ENCODE results near the gene IGSF21.

DNA sequence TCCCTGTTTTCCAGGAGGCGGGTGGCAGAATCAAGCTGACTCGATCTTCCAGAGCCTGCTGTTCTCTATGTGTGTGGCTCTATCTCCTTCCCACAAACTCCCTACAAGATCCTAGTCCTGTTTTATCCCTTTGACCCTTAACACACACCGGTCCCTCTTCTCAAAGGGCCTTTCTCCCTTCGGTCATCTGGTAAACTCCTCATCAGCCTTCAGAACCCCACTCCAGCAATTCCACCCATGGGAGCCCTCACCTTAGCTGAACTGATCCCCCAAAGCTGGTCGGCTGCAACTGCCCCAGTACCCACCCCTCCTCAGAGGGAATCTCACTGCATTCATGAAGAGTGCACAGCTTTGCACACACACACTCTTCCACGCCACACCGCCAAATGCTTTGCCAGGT is 184.9 kb downstream of the IGSF21 start:
- TF ChIP-seq, protein P1, sequence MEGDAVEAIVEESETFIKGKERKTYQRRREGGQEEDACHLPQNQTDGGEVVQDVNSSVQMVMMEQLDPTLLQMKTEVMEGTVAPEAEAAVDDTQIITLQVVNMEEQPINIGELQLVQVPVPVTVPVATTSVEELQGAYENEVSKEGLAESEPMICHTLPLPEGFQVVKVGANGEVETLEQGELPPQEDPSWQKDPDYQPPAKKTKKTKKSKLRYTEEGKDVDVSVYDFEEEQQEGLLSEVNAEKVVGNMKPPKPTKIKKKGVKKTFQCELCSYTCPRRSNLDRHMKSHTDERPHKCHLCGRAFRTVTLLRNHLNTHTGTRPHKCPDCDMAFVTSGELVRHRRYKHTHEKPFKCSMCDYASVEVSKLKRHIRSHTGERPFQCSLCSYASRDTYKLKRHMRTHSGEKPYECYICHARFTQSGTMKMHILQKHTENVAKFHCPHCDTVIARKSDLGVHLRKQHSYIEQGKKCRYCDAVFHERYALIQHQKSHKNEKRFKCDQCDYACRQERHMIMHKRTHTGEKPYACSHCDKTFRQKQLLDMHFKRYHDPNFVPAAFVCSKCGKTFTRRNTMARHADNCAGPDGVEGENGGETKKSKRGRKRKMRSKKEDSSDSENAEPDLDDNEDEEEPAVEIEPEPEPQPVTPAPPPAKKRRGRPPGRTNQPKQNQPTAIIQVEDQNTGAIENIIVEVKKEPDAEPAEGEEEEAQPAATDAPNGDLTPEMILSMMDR (IDR thresholded peaks at IDR 0.05), result no peak
- TF ChIP-seq JAZF1 (CRISPR knock-in tag; IDR thresholded peaks at IDR 0.05), result no peak
- TF ChIP-seq IRF1 (CRISPR knock-in tag; IDR thresholded peaks at IDR 0.05), result no peak
- TF ChIP-seq, protein P2, sequence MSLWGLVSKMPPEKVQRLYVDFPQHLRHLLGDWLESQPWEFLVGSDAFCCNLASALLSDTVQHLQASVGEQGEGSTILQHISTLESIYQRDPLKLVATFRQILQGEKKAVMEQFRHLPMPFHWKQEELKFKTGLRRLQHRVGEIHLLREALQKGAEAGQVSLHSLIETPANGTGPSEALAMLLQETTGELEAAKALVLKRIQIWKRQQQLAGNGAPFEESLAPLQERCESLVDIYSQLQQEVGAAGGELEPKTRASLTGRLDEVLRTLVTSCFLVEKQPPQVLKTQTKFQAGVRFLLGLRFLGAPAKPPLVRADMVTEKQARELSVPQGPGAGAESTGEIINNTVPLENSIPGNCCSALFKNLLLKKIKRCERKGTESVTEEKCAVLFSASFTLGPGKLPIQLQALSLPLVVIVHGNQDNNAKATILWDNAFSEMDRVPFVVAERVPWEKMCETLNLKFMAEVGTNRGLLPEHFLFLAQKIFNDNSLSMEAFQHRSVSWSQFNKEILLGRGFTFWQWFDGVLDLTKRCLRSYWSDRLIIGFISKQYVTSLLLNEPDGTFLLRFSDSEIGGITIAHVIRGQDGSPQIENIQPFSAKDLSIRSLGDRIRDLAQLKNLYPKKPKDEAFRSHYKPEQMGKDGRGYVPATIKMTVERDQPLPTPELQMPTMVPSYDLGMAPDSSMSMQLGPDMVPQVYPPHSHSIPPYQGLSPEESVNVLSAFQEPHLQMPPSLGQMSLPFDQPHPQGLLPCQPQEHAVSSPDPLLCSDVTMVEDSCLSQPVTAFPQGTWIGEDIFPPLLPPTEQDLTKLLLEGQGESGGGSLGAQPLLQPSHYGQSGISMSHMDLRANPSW (CRISPR knock-in tag; conservative IDR thresholded peaks at IDR 0.05; ENCODE audit: low read depth), result no peak
- TF ChIP-seq SP1 (CRISPR knock-in tag; conservative IDR thresholded peaks at IDR 0.05), result no peak
- TF ChIP-seq, protein P3, sequence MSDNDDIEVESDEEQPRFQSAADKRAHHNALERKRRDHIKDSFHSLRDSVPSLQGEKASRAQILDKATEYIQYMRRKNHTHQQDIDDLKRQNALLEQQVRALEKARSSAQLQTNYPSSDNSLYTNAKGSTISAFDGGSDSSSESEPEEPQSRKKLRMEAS (CRISPR knock-in tag; IDR thresholded peaks at IDR 0.05), result no peak
- no peak for TF ChIP-seq JUN (CRISPR knock-in tag; IDR thresholded peaks at IDR 0.05)
- TF ChIP-seq USF2 (CRISPR knock-in tag; IDR thresholded peaks at IDR 0.05), result no peak
- TF ChIP-seq, protein P4, sequence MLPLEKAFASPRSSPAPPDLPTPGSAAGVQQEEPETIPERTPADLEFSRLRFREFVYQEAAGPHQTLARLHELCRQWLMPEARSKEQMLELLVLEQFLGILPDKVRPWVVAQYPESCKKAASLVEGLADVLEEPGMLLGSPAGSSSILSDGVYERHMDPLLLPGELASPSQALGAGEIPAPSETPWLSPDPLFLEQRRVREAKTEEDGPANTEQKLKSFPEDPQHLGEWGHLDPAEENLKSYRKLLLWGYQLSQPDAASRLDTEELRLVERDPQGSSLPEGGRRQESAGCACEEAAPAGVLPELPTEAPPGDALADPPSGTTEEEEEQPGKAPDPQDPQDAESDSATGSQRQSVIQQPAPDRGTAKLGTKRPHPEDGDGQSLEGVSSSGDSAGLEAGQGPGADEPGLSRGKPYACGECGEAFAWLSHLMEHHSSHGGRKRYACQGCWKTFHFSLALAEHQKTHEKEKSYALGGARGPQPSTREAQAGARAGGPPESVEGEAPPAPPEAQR (CRISPR knock-in tag; IDR thresholded peaks at IDR 0.05), result no peak
- TF ChIP-seq ZNF317 (CRISPR knock-in tag; IDR thresholded peaks at IDR 0.05; ENCODE audit: borderline replicate concordance, low read depth), result no peak
- TF ChIP-seq NR2C2 (CRISPR knock-in tag; IDR thresholded peaks at IDR 0.05), result no peak
- TF ChIP-seq, protein P5, sequence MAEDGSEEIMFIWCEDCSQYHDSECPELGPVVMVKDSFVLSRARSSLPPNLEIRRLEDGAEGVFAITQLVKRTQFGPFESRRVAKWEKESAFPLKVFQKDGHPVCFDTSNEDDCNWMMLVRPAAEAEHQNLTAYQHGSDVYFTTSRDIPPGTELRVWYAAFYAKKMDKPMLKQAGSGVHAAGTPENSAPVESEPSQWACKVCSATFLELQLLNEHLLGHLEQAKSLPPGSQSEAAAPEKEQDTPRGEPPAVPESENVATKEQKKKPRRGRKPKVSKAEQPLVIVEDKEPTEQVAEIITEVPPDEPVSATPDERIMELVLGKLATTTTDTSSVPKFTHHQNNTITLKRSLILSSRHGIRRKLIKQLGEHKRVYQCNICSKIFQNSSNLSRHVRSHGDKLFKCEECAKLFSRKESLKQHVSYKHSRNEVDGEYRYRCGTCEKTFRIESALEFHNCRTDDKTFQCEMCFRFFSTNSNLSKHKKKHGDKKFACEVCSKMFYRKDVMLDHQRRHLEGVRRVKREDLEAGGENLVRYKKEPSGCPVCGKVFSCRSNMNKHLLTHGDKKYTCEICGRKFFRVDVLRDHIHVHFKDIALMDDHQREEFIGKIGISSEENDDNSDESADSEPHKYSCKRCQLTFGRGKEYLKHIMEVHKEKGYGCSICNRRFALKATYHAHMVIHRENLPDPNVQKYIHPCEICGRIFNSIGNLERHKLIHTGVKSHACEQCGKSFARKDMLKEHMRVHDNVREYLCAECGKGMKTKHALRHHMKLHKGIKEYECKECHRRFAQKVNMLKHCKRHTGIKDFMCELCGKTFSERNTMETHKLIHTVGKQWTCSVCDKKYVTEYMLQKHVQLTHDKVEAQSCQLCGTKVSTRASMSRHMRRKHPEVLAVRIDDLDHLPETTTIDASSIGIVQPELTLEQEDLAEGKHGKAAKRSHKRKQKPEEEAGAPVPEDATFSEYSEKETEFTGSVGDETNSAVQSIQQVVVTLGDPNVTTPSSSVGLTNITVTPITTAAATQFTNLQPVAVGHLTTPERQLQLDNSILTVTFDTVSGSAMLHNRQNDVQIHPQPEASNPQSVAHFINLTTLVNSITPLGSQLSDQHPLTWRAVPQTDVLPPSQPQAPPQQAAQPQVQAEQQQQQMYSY (CRISPR knock-in tag; IDR thresholded peaks at IDR 0.05), result no peak

All from WTC11 (cell line).